K562 (cell line): Measurements from ENCODE around the gene CRYZL1. TPM values are rescaled to one million over a fixed set of nuclear protein-coding genes. Genes with fewer than 3 reads are reported as not detected.

Experiments
- ASH1L ChIP-seq: fragments of 450-650 bp; IDR thresholded peaks from 2 replicates; pipeline ENCODE4 v1.6.1; 2018; ENCODE audit warnings: borderline replicate concordance, mild to moderate bottlenecking, low read depth; ENCODE audit not compliant: partially characterized antibody
- HNRNPH1 ChIP-seq: fragments of 200-400 bp; formaldehyde crosslinking; optimal IDR thresholded peaks from 2 replicates; pipeline ENCODE3; 2017; ENCODE audit warnings: low read depth, mild to moderate bottlenecking, low read length, moderate library complexity
- MBD2 ChIP-seq: sonication (generic); IDR thresholded peaks from 2 replicates; pipeline ENCODE4 v1.6.1; 2016; ENCODE audit warnings: low read depth, borderline replicate concordance
- NR2C1 ChIP-seq, 2 experiments: fragments of 450-650 bp; IDR thresholded peaks; 2 replicates each; pipeline ENCODE4 v1.6.1; 2017; ENCODE audit warnings: mild to moderate bottlenecking in 2 of 2, antibody characterized with exemption in 1 of 2, inconsistent platforms in 1 of 2, missing compliant biosample characterization in 1 of 2, missing genetic modification characterization in 1 of 2
- POLR2AphosphoS5 ChIP-seq: IDR thresholded peaks from 2 replicates; pipeline ENCODE4 v1.6.1; 2011; ENCODE audit warnings: mild to moderate bottlenecking, low read depth, low read length, moderate library complexity; ENCODE audit not compliant: control insufficient read depth, insufficient read depth
- RBBP5 ChIP-seq: fragments of 200-600 bp; sonication (generic); IDR thresholded peaks from 2 replicates; pipeline ENCODE4 v1.6.1; 2012; ENCODE audit warnings: borderline replicate concordance, mild to moderate bottlenecking, low read length, control low read depth, inconsistent platforms; ENCODE audit not compliant: insufficient read depth, poor library complexity, severe bottlenecking
- SREBF2 ChIP-seq: sonication (generic); formaldehyde crosslinking; IDR thresholded peaks from 2 replicates; pipeline ENCODE4 v1.4.0; 2020; ENCODE audit warnings: mild to moderate bottlenecking, missing genetic modification reagents
- polyA plus RNA-seq, 8 experiments: library from polyadenylated mRNA; depleted of rRNA in 4 of 8; stranded (reverse) in 5 of 8; unstranded in 3 of 8; fragments of >200 nt; fragmentation: Nextera tagmentation in 2 of 8; fragmentation: Illumina TruSeq in 1 of 8; extraction: Ambion mirVana in 2 of 8; extraction: Trizol in 1 of 8; gene quantifications; 2 replicates each; pipeline versions ENCODE4 v1.2.1 to v1.2.3, GENCODE V29; 2011 to 2014; ENCODE audit warnings: inconsistent platforms in 1 of 8, missing spikeins in 1 of 8
- total RNA-seq, 7 experiments: library from RNA; depleted of rRNA in 6 of 7; stranded (reverse); fragments of >200 nt in 6 of 7; fragmentation: Illumina TruSeq in 2 of 7; extraction: Trizol in 2 of 7; gene quantifications; 2 replicates each; pipeline versions ENCODE4 v1.2.1 to v1.2.3, GENCODE V29; 2011 to 2021; ENCODE audit warnings: low replicate concordance in 1 of 7
- TF ChIP-seq, protein P1 (sequence below): fragments of 450-650 bp; IDR thresholded peaks from 2 replicates; pipeline ENCODE4 v1.6.1; 2016
- TF ChIP-seq, protein P2 (sequence below): sonication (generic); formaldehyde crosslinking; IDR thresholded peaks from 2 replicates; pipeline ENCODE4 v1.8.1; 2023; ENCODE audit warnings: mild to moderate bottlenecking, missing genetic modification reagents
- TF ChIP-seq, protein P3 (sequence below): IDR thresholded peaks from 2 replicates; pipeline ENCODE4 v1.6.1; 2011; ENCODE audit not compliant: insufficient read length; ENCODE audit errors: extremely low read depth

The CRYZL1 gene
- total and polyA plus RNA-seq, 9 of the 15 experiments (the other 6 are each of a cell fraction or from before 2014, with no cell fraction given), result 19.9 to 98.2 (median 39.2) TPM

DNA sequence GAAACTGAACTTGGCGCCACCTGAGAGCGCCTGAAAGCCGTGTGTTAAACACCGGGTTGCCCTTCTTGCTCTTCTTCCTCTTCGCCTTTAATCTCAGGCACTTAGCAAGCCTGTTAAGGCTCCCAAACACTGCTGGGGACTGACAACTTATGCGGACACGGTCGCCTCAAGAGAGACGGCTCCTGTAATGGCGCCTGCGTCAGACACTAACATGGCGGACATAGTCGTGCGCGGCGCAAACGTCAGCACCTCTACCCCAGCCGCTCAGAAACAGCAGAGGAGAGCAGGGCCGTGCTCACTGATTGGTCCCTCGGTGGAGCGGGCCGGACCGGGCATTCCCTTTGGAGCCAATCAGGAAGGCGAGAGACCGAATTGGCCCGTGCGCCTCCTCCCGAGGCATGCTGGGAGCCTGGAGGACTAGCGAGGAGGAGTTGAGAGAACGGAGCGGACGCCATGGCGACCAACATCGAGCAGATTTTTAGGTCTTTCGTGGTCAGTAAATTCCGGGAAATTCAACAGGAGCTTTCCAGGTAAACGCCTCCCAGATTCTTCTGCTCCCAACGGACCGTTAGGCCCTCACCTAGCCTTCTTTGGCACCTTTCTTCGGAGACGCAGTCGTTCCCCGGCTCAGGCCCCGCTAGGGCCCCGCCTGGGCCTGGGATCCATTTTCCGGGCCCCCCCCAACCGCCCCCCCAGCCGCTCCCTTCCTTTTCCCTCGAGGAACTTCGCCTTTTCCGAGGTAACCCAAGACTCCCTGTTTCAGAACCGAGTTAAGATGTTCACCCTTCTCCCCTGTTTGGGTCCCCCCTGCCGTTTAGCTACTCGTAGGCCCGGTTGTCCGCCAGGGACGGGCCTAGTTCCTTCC, 98.7 kb downstream of the CRYZL1 start, which contains the start of gene SON (continued):
- TF ChIP-seq SREBF2 (CRISPR knock-in tag), result 0 out of 2 replicates have a peak, but pooled peaks have one; percentile 60
- TF ChIP-seq, protein P1, sequence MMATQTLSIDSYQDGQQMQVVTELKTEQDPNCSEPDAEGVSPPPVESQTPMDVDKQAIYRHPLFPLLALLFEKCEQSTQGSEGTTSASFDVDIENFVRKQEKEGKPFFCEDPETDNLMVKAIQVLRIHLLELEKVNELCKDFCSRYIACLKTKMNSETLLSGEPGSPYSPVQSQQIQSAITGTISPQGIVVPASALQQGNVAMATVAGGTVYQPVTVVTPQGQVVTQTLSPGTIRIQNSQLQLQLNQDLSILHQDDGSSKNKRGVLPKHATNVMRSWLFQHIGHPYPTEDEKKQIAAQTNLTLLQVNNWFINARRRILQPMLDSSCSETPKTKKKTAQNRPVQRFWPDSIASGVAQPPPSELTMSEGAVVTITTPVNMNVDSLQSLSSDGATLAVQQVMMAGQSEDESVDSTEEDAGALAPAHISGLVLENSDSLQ, result peak; percentile 80
- peak; percentile 93 for TF ChIP-seq POLR2AphosphoS5
- TF ChIP-seq NR2C1 (IDR thresholded peaks at IDR 0.05), result peak; percentile 60; the same call in 1 of the 2 replicates
- no peak for TF ChIP-seq NR2C1 (tag; IDR thresholded peaks at IDR 0.05)
- no peak for TF ChIP-seq HNRNPH1
- TF ChIP-seq, protein P2, sequence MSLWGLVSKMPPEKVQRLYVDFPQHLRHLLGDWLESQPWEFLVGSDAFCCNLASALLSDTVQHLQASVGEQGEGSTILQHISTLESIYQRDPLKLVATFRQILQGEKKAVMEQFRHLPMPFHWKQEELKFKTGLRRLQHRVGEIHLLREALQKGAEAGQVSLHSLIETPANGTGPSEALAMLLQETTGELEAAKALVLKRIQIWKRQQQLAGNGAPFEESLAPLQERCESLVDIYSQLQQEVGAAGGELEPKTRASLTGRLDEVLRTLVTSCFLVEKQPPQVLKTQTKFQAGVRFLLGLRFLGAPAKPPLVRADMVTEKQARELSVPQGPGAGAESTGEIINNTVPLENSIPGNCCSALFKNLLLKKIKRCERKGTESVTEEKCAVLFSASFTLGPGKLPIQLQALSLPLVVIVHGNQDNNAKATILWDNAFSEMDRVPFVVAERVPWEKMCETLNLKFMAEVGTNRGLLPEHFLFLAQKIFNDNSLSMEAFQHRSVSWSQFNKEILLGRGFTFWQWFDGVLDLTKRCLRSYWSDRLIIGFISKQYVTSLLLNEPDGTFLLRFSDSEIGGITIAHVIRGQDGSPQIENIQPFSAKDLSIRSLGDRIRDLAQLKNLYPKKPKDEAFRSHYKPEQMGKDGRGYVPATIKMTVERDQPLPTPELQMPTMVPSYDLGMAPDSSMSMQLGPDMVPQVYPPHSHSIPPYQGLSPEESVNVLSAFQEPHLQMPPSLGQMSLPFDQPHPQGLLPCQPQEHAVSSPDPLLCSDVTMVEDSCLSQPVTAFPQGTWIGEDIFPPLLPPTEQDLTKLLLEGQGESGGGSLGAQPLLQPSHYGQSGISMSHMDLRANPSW (CRISPR knock-in tag), result peak; percentile 90; the same call in 1 of the 2 replicates
- TF ChIP-seq, protein P3, sequence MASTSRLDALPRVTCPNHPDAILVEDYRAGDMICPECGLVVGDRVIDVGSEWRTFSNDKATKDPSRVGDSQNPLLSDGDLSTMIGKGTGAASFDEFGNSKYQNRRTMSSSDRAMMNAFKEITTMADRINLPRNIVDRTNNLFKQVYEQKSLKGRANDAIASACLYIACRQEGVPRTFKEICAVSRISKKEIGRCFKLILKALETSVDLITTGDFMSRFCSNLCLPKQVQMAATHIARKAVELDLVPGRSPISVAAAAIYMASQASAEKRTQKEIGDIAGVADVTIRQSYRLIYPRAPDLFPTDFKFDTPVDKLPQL, result peak; percentile 78
- peak; percentile 83 for TF ChIP-seq ASH1L
- peak; percentile 87 for TF ChIP-seq RBBP5
- TF ChIP-seq MBD2, result peak; percentile 92
